Retinal pigment epithelial cell (primary cell): ENCODE measurements around the gene RNF223.

ENCODE experiments used
- DNase-seq: peaks from one replicate; pipeline ENCODE4 v3.0.0-alpha.2; 2010; ENCODE audit warnings: low read depth
- H3K4me3 ChIP-seq: 2 replicates; pipeline ENCODE4 v1.5.1; 2011; ENCODE audit warnings: mild to moderate bottlenecking, low read length, control low read depth, moderate library complexity
- TF ChIP-seq, protein P1 (sequence below): conservative IDR thresholded peaks from 2 replicates; pipeline ENCODE4 v1.5.1; 2011; ENCODE audit warnings: low read depth, low read length, control low read depth, inconsistent platforms

The RNF223 gene

GRCh38 chr1:1115136-1115785 lies 41.2 kb upstream of the RNF223 start:
- no peak for DNase-seq
- TF ChIP-seq, protein P1, sequence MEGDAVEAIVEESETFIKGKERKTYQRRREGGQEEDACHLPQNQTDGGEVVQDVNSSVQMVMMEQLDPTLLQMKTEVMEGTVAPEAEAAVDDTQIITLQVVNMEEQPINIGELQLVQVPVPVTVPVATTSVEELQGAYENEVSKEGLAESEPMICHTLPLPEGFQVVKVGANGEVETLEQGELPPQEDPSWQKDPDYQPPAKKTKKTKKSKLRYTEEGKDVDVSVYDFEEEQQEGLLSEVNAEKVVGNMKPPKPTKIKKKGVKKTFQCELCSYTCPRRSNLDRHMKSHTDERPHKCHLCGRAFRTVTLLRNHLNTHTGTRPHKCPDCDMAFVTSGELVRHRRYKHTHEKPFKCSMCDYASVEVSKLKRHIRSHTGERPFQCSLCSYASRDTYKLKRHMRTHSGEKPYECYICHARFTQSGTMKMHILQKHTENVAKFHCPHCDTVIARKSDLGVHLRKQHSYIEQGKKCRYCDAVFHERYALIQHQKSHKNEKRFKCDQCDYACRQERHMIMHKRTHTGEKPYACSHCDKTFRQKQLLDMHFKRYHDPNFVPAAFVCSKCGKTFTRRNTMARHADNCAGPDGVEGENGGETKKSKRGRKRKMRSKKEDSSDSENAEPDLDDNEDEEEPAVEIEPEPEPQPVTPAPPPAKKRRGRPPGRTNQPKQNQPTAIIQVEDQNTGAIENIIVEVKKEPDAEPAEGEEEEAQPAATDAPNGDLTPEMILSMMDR: no peak

DNA sequence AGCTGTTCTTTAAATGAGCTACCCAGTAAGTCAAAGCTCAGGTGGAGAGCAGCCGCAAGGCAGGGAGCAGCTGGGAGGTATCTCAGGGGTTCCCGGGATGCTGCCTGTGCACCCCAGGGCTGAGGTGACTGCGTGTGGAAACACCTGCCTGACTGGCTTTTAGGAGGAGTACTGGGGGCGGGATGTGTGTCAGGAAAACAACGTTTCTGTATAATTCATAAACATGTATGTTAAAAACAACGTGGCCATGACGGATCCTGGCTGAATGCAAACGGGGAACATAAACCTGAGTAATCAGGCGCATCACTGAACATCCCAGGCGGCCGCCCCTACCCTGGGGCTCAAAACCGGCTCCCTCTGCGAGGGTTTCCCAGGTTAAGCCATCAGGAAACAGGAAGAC lies 40.3 kb upstream of the RNF223 start:
- TF ChIP-seq, protein P1: no peak
- DNase-seq: no peak
- no peak overlapping the region for H3K4me3 ChIP-seq

More at GRCh38 chr1:1115136-1115785, 41.2 kb upstream of the RNF223 start:
- H3K4me3 ChIP-seq: peak overlapping the region; percentile 58

DNA sequence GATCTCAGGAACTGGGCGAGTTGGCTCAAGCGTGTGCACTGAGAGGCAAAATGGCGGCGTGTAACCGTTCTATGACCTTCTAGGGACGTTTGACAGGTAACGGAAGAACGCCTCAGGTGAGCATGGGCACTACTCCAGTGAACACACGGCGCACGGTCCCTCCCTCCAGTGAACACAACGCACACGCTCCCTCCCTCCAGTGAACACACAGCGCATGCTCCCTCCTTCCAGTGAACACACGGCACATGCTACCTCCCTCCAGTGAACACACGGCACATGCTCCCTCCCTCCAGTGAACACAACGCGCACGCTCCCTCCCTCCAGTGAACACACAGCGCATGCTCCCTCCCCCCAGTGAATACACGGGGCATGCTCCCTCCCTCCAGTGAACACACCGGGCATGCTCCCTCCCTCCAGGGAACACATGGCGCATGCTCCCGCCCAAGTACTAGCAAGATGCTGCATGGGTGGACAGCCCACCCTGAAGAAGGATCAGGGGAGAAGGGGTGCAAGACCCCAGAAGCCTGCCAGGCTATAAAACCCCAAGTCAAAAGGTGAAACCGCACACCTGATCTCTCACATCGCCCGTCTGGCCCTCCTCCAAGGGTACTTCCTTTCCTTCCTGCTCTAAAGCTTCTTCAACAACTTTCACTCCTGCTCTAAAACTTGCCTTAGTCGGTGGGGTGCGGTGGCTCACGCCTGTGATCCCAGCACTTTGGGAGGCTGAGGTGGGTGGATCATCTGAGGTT lies 38.3 kb upstream of the RNF223 start:
- DNase-seq: no peak
- TF ChIP-seq, protein P1: no peak
- no peak overlapping the region for H3K4me3 ChIP-seq

DNA sequence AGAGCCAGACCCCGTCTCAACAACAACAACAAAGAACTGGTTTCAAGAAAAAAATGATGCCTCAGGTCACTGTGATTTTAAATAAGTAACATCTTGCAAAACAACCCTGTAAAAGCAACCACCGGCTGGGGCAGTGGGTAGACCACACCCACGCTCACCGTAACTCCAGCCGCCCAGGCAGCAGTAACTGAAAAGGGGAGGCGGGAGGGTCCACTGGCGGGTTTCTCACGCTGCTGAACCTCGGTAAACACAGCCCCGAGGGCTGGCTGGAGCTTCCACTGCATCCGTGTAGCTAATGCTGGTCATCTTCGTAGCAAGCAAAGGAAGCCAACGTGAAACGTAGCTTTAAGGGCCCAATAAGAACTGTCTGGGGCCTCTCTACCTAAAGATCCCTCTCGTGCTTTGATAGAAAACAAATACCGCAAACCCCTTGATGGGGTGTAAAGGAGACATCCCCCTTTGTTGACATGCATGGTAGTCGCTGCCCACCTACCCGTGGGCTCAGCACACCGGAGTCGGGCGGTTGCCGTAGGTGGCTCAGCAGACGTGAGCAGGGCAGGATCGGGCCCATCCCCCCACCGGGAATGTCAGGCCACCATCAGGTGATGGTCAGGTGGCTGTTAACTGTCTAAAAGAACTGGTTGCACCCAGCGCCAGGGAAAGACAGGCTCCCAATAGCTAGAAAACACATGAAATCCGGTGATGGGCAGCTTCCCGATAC lies 37.6 kb upstream of the RNF223 start:
- TF ChIP-seq, protein P1: no peak
- H3K4me3 ChIP-seq: no peak overlapping the region
- no peak for DNase-seq

DNA sequence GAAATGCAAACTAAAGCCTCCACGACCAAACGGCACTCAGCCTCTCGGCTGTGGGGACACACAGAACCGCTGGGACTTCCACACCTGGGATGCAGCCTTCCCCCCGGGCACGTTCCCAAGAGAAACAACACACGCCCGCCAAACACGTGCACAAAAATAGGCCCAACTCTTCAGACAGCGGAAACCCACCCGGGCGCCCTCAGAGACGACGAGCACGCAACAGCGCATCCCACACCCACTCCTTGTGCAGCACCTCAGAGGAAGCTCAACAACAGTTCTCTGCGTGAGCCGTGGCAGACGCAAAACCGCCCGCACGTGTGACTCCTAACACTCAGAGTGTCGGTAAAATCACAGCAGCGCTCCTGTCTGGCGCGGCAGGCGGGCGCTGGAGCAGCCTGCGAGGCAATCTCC lies 36.5 kb upstream of the RNF223 start:
- DNase-seq: no peak
- H3K4me3 ChIP-seq: no peak overlapping the region
- TF ChIP-seq, protein P1: no peak

- H3K4me3 ChIP-seq: no peak overlapping the region
- DNase-seq: no peak
- TF ChIP-seq, protein P1: no peak
Observed at GRCh38 chr1:1109743-1110142, 35.6 kb upstream of the RNF223 start.
